Measurements from ENCODE around the gene ATOH1. TPM values are rescaled to one million over a fixed set of nuclear protein-coding genes. Genes with fewer than 3 reads are reported as not detected.

ATOH1 gene
- total RNA-seq, 1 experiment from 2014 or later = 0.55 TPM

- DNase-seq = no peak
- H3K27me3 ChIP-seq (ENCODE audit: control insufficient read depth, insufficient read depth, low read length) = no peaks in the 10 kb centered on the region
- H3K4me3 ChIP-seq (ENCODE audit: insufficient read depth, low read depth, low read length) = no peak overlapping the region
- H3K36me3 ChIP-seq (replicated peaks; ENCODE audit: control insufficient read depth, insufficient read depth, low read length) = no peaks in the 10 kb centered on the region
Measured at GRCh38 chr4:93867416-93868001, 39.0 kb downstream of the ATOH1 start.

- Histone ChIP-seq H3K27me3 (ENCODE audit: control insufficient read depth, insufficient read depth, low read length) (no peaks in the 10 kb centered on the region), H3K36me3 (replicated peaks; ENCODE audit: control insufficient read depth, insufficient read depth, low read length) (no peaks in the 10 kb centered on the region), H3K4me3 (ENCODE audit: insufficient read depth, low read depth, low read length) (no peak overlapping the region)
- DNase-seq = no peak
Measured at GRCh38 chr4:93870876-93871458, 42.4 kb downstream of the ATOH1 start.

GRCh38 chr4:93876754-93877153, 48.2 kb downstream of the ATOH1 start:
- no peak for DNase-seq

GRCh38 chr4:93878566-93878965, 50.0 kb downstream of the ATOH1 start:
- H3K4me3 ChIP-seq (ENCODE audit: insufficient read depth, low read depth, low read length) = no peak overlapping the region

More at GRCh38 chr4:93876754-93877153, 48.2 kb downstream of the ATOH1 start:
- H3K4me3 ChIP-seq (ENCODE audit: insufficient read depth, low read depth, low read length) = no peak overlapping the region
- H3K27me3 ChIP-seq (ENCODE audit: control insufficient read depth, insufficient read depth, low read length) = no peaks in the 10 kb centered on the region
- H3K36me3 ChIP-seq (replicated peaks; ENCODE audit: control insufficient read depth, insufficient read depth, low read length) = no peaks in the 10 kb centered on the region

GRCh38 chr4:93879919-93880318, 51.4 kb downstream of the ATOH1 start:
- Histone ChIP-seq H3K27me3 (ENCODE audit: control insufficient read depth, insufficient read depth, low read length) (no peaks in the 10 kb centered on the region), H3K36me3 (replicated peaks; ENCODE audit: control insufficient read depth, insufficient read depth, low read length) (no peaks in the 10 kb centered on the region), H3K4me3 (ENCODE audit: insufficient read depth, low read depth, low read length) (no peak overlapping the region)
- DNase-seq = no peak

More at GRCh38 chr4:93878566-93878965, 50.0 kb downstream of the ATOH1 start:
- Histone ChIP-seq H3K36me3 (replicated peaks; ENCODE audit: control insufficient read depth, insufficient read depth, low read length) (no peaks in the 10 kb centered on the region), H3K27me3 (ENCODE audit: control insufficient read depth, insufficient read depth, low read length) (no peaks in the 10 kb centered on the region)
- no peak for DNase-seq
